ENCODE measurements around the gene FAU.

DNA sequence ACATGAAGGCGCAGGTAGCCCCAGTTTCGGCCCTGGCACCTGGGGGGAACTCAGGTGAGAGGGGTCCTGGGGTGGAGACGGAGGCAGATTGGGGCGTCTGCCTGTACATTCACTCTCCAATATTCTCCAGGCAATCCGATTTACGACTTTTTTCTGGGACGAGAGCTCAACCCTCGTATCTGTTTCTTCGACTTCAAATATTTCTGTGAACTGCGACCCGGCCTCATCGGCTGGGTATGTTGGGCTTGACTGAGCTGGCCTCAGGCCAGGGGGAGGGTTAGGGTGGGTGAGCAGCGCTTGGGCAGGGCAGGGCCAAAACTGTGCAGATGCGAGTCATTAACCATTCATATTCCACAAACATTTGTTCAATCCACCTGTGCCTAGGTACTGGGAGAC lies 8.6 kb downstream of the FAU start:
- TF ChIP-seq, protein P1, sequence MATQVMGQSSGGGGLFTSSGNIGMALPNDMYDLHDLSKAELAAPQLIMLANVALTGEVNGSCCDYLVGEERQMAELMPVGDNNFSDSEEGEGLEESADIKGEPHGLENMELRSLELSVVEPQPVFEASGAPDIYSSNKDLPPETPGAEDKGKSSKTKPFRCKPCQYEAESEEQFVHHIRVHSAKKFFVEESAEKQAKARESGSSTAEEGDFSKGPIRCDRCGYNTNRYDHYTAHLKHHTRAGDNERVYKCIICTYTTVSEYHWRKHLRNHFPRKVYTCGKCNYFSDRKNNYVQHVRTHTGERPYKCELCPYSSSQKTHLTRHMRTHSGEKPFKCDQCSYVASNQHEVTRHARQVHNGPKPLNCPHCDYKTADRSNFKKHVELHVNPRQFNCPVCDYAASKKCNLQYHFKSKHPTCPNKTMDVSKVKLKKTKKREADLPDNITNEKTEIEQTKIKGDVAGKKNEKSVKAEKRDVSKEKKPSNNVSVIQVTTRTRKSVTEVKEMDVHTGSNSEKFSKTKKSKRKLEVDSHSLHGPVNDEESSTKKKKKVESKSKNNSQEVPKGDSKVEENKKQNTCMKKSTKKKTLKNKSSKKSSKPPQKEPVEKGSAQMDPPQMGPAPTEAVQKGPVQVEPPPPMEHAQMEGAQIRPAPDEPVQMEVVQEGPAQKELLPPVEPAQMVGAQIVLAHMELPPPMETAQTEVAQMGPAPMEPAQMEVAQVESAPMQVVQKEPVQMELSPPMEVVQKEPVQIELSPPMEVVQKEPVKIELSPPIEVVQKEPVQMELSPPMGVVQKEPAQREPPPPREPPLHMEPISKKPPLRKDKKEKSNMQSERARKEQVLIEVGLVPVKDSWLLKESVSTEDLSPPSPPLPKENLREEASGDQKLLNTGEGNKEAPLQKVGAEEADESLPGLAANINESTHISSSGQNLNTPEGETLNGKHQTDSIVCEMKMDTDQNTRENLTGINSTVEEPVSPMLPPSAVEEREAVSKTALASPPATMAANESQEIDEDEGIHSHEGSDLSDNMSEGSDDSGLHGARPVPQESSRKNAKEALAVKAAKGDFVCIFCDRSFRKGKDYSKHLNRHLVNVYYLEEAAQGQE (IDR thresholded peaks at IDR 0.05; ENCODE audit: insufficient read depth in 1 of 2, low read depth in 2 of 2, low read length in 2 of 2), result no peak
- TF ChIP-seq POLR2AphosphoS5 (IDR thresholded peaks at IDR 0.05; ENCODE audit: low read depth, low read length), result no peak
- TF ChIP-seq FOXP2 (optimal IDR thresholded peaks at IDR 0.05; ENCODE audit: borderline replicate concordance, extremely low read depth, extremely low read length, insufficient read depth), result no peak
- no peak for TF ChIP-seq SIN3A (IDR thresholded peaks at IDR 0.05; ENCODE audit: borderline replicate concordance, insufficient read depth, low read length)
- TF ChIP-seq TAF1 (IDR thresholded peaks at IDR 0.05; ENCODE audit: borderline replicate concordance, insufficient read depth, low read length), result no peak
